Measurements from ENCODE around the gene RAP1GAP.

DNA sequence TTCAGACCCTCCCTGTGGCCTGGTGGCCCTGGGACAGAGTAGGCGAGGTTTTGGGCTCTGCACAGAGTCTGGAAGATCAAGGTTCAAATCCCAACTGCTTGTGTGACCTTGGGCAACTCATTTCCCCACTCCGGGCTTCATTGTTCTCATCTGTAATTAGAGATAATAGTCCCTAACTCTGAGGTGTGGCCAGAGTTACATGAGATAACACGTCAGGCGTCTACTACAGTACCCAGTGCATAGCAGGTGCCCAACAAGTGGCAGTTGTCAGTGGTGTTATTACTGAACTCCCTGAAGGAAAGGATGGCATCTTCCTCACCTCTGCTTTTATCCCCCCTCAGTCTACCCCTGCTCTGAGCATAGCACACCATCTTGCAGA lies 20.8 kb downstream of the RAP1GAP start:
- TF ChIP-seq POLR2A (IDR thresholded peaks at IDR 0.05) (no peak), POLR2AphosphoS5 (IDR thresholded peaks at IDR 0.05) (no peak)
- TF ChIP-seq, protein P1, sequence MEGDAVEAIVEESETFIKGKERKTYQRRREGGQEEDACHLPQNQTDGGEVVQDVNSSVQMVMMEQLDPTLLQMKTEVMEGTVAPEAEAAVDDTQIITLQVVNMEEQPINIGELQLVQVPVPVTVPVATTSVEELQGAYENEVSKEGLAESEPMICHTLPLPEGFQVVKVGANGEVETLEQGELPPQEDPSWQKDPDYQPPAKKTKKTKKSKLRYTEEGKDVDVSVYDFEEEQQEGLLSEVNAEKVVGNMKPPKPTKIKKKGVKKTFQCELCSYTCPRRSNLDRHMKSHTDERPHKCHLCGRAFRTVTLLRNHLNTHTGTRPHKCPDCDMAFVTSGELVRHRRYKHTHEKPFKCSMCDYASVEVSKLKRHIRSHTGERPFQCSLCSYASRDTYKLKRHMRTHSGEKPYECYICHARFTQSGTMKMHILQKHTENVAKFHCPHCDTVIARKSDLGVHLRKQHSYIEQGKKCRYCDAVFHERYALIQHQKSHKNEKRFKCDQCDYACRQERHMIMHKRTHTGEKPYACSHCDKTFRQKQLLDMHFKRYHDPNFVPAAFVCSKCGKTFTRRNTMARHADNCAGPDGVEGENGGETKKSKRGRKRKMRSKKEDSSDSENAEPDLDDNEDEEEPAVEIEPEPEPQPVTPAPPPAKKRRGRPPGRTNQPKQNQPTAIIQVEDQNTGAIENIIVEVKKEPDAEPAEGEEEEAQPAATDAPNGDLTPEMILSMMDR (IDR thresholded peaks at IDR 0.05): no peak
